H1 (cell line): ENCODE data around the gene DYSF. TPM values are rescaled to one million over a fixed set of nuclear protein-coding genes. Genes with fewer than 3 reads are reported as not detected.

Source experiments
- CTCF ChIA-PET: fragments of 300-600 bp; sonication (Branson Sonifier 250); formaldehyde crosslinking; loops from one replicate; lab custom pipeline; 2021; ENCODE audit not compliant: partially characterized antibody; lab: Charles Lee
- POLR2A ChIA-PET: fragments of 300-600 bp; sonication (Branson Sonifier 250); formaldehyde crosslinking; loops from one replicate; lab custom pipeline; 2021; ENCODE audit warnings: inconsistent platforms; ENCODE audit not compliant: partially characterized antibody; lab: Charles Lee
- DNase-seq, 2 experiments: peaks; one replicate each; pipeline versions ENCODE4 v3.0.0 to v3.0.0-alpha.2; 2010 to 2022; ENCODE audit warnings: low spot score in 2 of 2, low read depth in 1 of 2, mixed read lengths in 1 of 2
- FAIRE-seq: peaks from 2 replicates; lab custom pipeline; 2011; peaks lifted over from hg19 to GRCh38; lab: Jason Lieb, UNC
- H2AFZ ChIP-seq: 2 replicates; pipeline ENCODE4 v1.8.1; 2012; ENCODE audit warnings: low read length, inconsistent platforms
- H2AK5ac ChIP-seq: 2 replicates; pipeline ENCODE4 v1.6.1; 2013; ENCODE audit warnings: low read depth, low read length
- H2BK120ac ChIP-seq: replicated peaks from 2 replicates; pipeline ENCODE3; 2013; ENCODE audit warnings: low read depth, low read length, inconsistent platforms
- H2BK12ac ChIP-seq: 2 replicates; pipeline ENCODE4 v1.6.1; 2013; ENCODE audit warnings: low read depth, low read length
- H2BK15ac ChIP-seq: 2 replicates; pipeline ENCODE4 v1.6.1; 2013; ENCODE audit warnings: low read length
- H2BK20ac ChIP-seq: 2 replicates; pipeline ENCODE4 v1.6.1; 2013; ENCODE audit warnings: low read length
- H2BK5ac ChIP-seq: 2 replicates; pipeline ENCODE4 v1.6.1; 2013; ENCODE audit warnings: low read depth, low read length
- H3K14ac ChIP-seq: 2 replicates; pipeline ENCODE4 v1.6.1; 2013; ENCODE audit warnings: inconsistent platforms; ENCODE audit not compliant: insufficient read length
- H3K18ac ChIP-seq: 2 replicates; pipeline ENCODE4 v1.6.1; 2013; ENCODE audit warnings: low read length; ENCODE audit errors: extremely low read depth
- H3K23ac ChIP-seq: 2 replicates; pipeline ENCODE4 v1.6.1; 2013; ENCODE audit warnings: inconsistent platforms; ENCODE audit not compliant: insufficient read length
- H3K23me2 ChIP-seq: 2 replicates; pipeline ENCODE4 v1.6.1; 2013; ENCODE audit warnings: low read depth, low read length
- H3K27ac ChIP-seq: 2 replicates; pipeline ENCODE4 v1.6.1; 2011; ENCODE audit warnings: low read depth, low read length, inconsistent platforms
- H3K27me3 ChIP-seq, 4 experiments: replicated peaks in 1 of 4; 1 replicate in 1 of 4; 2 replicates in 3 of 4; pipeline versions ENCODE4 v1.6.1 to v1.8.1; 2011 to 2013; ENCODE audit warnings: low read length in 3 of 4, mild to moderate bottlenecking in 3 of 4, inconsistent platforms in 2 of 4, mixed read lengths in 2 of 4, moderate library complexity in 1 of 4; ENCODE audit not compliant: control insufficient read depth in 3 of 4, insufficient read depth in 3 of 4; ENCODE audit errors: extremely low read depth in 1 of 4
- H3K36me3 ChIP-seq, 4 experiments: 2 replicates each; pipeline versions ENCODE4 v1.6.1 to v1.8.1; 2011 to 2013; ENCODE audit warnings: mild to moderate bottlenecking in 4 of 4, low read length in 3 of 4, moderate library complexity in 2 of 4, control low read depth in 1 of 4, inconsistent platforms in 1 of 4; ENCODE audit not compliant: insufficient read depth in 4 of 4, control insufficient read depth in 2 of 4
- H3K4ac ChIP-seq: replicated peaks from 2 replicates; pipeline ENCODE3; 2013; ENCODE audit warnings: low read length, low read depth, mixed read lengths, inconsistent platforms; ENCODE audit not compliant: insufficient read length
- H3K4me1 ChIP-seq, 4 experiments: replicated peaks in 1 of 4; 1 replicate in 1 of 4; 2 replicates in 3 of 4; pipeline versions ENCODE4 v1.6.1 to v1.8.1; 2011 to 2013; ENCODE audit warnings: low read length in 3 of 4, inconsistent platforms in 2 of 4, mixed read lengths in 1 of 4; ENCODE audit not compliant: insufficient read depth in 4 of 4, control insufficient read depth in 3 of 4
- H3K4me2 ChIP-seq, 2 experiments: 2 replicates each; pipeline versions ENCODE4 v1.6.1 to v1.8.1; 2011 to 2013; ENCODE audit warnings: low read depth in 2 of 2, low read length in 2 of 2, control low read depth in 1 of 2, inconsistent platforms in 1 of 2, mild to moderate bottlenecking in 1 of 2; ENCODE audit not compliant: insufficient read depth in 1 of 2
- H3K4me3 ChIP-seq, 4 experiments: fragments of 200-600, 300-600 bp in 1 of 4; sonication (generic), shearing (Covaris generic), sonication (Bioruptor Twin) in 1 of 4; 2 replicates each; pipeline versions ENCODE4 v1.5.1 to v1.8.1; 2011 to 2016; ENCODE audit warnings: low read length in 4 of 4, low read depth in 3 of 4, control low read depth in 2 of 4, inconsistent platforms in 2 of 4, mild to moderate bottlenecking in 2 of 4, mixed read lengths in 1 of 4, moderate library complexity in 1 of 4; ENCODE audit not compliant: insufficient read depth in 2 of 4; ENCODE audit errors: extremely low read depth in 1 of 4
- H3K56ac ChIP-seq: replicated peaks from 2 replicates; pipeline ENCODE3; 2013; ENCODE audit warnings: low read depth, mild to moderate bottlenecking, mixed read lengths, low read length, inconsistent platforms; ENCODE audit not compliant: insufficient read length
- H3K79me1 ChIP-seq: 2 replicates; pipeline ENCODE4 v1.6.1; 2013; ENCODE audit warnings: low read depth, low read length, control low read depth
- H3K79me2 ChIP-seq, 2 experiments: 2 replicates each; pipeline versions ENCODE4 v1.6.1 to v1.8.1; 2012 to 2013; ENCODE audit warnings: low read length in 2 of 2, mild to moderate bottlenecking in 2 of 2, inconsistent platforms in 1 of 2; ENCODE audit not compliant: insufficient read depth in 2 of 2, control insufficient read depth in 1 of 2
- H3K9ac ChIP-seq, 4 experiments: replicated peaks in 1 of 4; 1 replicate in 1 of 4; 2 replicates in 3 of 4; pipeline versions ENCODE4 v1.6.1 to v1.8.1; 2011 to 2013; ENCODE audit warnings: low read depth in 3 of 4, low read length in 3 of 4, control low read depth in 2 of 4, mild to moderate bottlenecking in 2 of 4, moderate library complexity in 2 of 4, inconsistent platforms in 1 of 4; ENCODE audit errors: extremely low read depth in 1 of 4
- H3K9me3 ChIP-seq, 2 experiments: 2 replicates each; pipeline versions ENCODE4 v1.6.1 to v1.8.1; 2012 to 2013; ENCODE audit warnings: mild to moderate bottlenecking in 2 of 2, moderate library complexity in 2 of 2, control low read depth in 1 of 2, inconsistent platforms in 1 of 2, low read depth in 1 of 2, low read length in 1 of 2, mixed read lengths in 1 of 2; ENCODE audit not compliant: insufficient read depth in 2 of 2
- H4K20me1 ChIP-seq, 2 experiments: replicated peaks in 1 of 2; 2 replicates each; pipeline versions ENCODE3 to v1.8.1; 2011 to 2013; ENCODE audit warnings: inconsistent platforms in 2 of 2, low read length in 2 of 2, mild to moderate bottlenecking in 1 of 2; ENCODE audit not compliant: insufficient read depth in 2 of 2, control insufficient read depth in 1 of 2
- H4K5ac ChIP-seq: 2 replicates; pipeline ENCODE4 v1.6.1; 2013; ENCODE audit warnings: low read length, low read depth, mixed read lengths, inconsistent platforms; ENCODE audit not compliant: insufficient read length
- H4K8ac ChIP-seq: 2 replicates; pipeline ENCODE4 v1.8.0; 2013; ENCODE audit warnings: mild to moderate bottlenecking, moderate library complexity, low read length, inconsistent platforms; ENCODE audit not compliant: insufficient read depth; ENCODE audit errors: extremely low read depth
- H4K91ac ChIP-seq: replicated peaks from 2 replicates; pipeline ENCODE3; 2013; ENCODE audit warnings: low read length, mixed read lengths, inconsistent platforms; ENCODE audit not compliant: insufficient read length
- BACH1 ChIP-seq: IDR thresholded peaks from 2 replicates; pipeline ENCODE4 v1.6.1; 2012; ENCODE audit warnings: low read length, improper control_type of control experiment
- BCL11A ChIP-seq, 2 experiments: IDR thresholded peaks; one replicate each; pipeline ENCODE4 v1.6.1; 2011; ENCODE audit warnings: low read depth in 2 of 2, low read length in 2 of 2, mild to moderate bottlenecking in 2 of 2
- BRCA1 ChIP-seq: IDR thresholded peaks from 2 replicates; pipeline ENCODE4 v1.6.1; 2012; ENCODE audit warnings: low read depth, low read length, improper control_type of control experiment
- CTBP2 ChIP-seq: IDR thresholded peaks from 2 replicates; pipeline ENCODE4 v1.7.0; 2011; ENCODE audit warnings: borderline replicate concordance, mild to moderate bottlenecking, moderate library complexity, mixed read lengths, low read length; ENCODE audit not compliant: insufficient read depth, insufficient read length
- CTCF ChIP-seq, 3 experiments: IDR thresholded peaks; 1 replicate in 2 of 3; 2 replicates in 1 of 3; pipeline versions ENCODE4 v1.5.1 to v1.6.1; 2011; ENCODE audit warnings: low read length in 3 of 3, mild to moderate bottlenecking in 3 of 3, inconsistent platforms in 2 of 3, low read depth in 1 of 3, moderate library complexity in 1 of 3; ENCODE audit not compliant: insufficient read depth in 1 of 3; ENCODE audit errors: control extremely low read depth in 1 of 3
- JUN ChIP-seq: IDR thresholded peaks from 2 replicates; pipeline ENCODE4 v1.6.1; 2011; ENCODE audit warnings: low read depth, mild to moderate bottlenecking, improper control_type of control experiment, low read length
- KDM1A ChIP-seq: fragments of 200-600, 300-600 bp; sonication (generic); IDR thresholded peaks from 2 replicates; pipeline ENCODE4 v1.7.1; 2016; ENCODE audit warnings: mild to moderate bottlenecking, low read length, borderline replicate concordance
- KDM4A ChIP-seq: IDR thresholded peaks from one replicate; pipeline ENCODE4 v1.7.1; 2012; ENCODE audit warnings: low read depth, mild to moderate bottlenecking, moderate library complexity, low read length, inconsistent platforms; ENCODE audit not compliant: severe bottlenecking
- MAFK ChIP-seq: IDR thresholded peaks from 2 replicates; pipeline ENCODE4 v1.6.1; 2012; ENCODE audit warnings: low read depth, mild to moderate bottlenecking, improper control_type of control experiment, low read length
- SUZ12 ChIP-seq: fragments of 200-600 bp; sonication (generic); IDR thresholded peaks from 2 replicates; pipeline ENCODE4 v1.6.1; 2012; ENCODE audit warnings: mild to moderate bottlenecking, inconsistent platforms, low read length, moderate library complexity, mixed read lengths
- TBP ChIP-seq: IDR thresholded peaks from 2 replicates; pipeline ENCODE4 v1.6.1; 2011; ENCODE audit warnings: low read depth, low read length, improper control_type of control experiment
- WGBS, 2 experiments: shearing (Covaris generic) in 1 of 2; methylation state at CpG; one replicate each; pipeline versions ENCODE4 v1.1.6 to v1.1.7; 2013 to 2015; ENCODE audit warnings: low lambda C conversion rate in 2 of 2, mixed read lengths in 2 of 2, inconsistent platforms in 1 of 2, low coverage in 1 of 2, missing lambda C conversion rate in 1 of 2; ENCODE audit not compliant: insufficient replicate concordance in 2 of 2, insufficient coverage in 1 of 2, insufficient read length in 1 of 2; ENCODE audit errors: extremely low coverage in 1 of 2, missing lambda C conversion rate in 1 of 2; 5-methylcytosine and 5-hydroxymethylcytosine counted together
- polyA plus RNA-seq, 7 experiments: library from polyadenylated mRNA; depleted of rRNA in 3 of 7; stranded (reverse) in 5 of 7; unstranded in 2 of 7; fragments of >200 nt in 5 of 7; fragments of 200-250 nt in 2 of 7; gene quantifications; 1 replicate in 5 of 7; 2 replicates in 1 of 7; 4 replicates in 1 of 7; pipeline versions ENCODE4 v1.2.1 to v1.2.3, GENCODE V29; 2011 to 2013; ENCODE audit warnings: missing spikeins in 2 of 7, mixed read lengths in 2 of 7
- total RNA-seq: library from RNA; stranded (reverse); fragmentation: NEBNext Ultra II Directional; extraction: Animal tissue kit (Norgen Biotek cat#: 25700); gene quantifications from 2 replicates; pipeline ENCODE4 v1.2.1, GENCODE V29; 2021

Gene DYSF
- total and polyA plus RNA-seq, 2 of the 8 experiments (the other 6 are each of a cell fraction or from before 2014, with no cell fraction given), result 5.8 to 7.1 TPM

GRCh38 chr2:71680925-71681324, 227.6 kb downstream of the DYSF start:
- POLR2A ChIA-PET, result no interaction called here
- H4K5ac ChIP-seq, result no peak overlapping the region
- no peak overlapping the region for H2BK12ac ChIP-seq
- WGBS, 2 experiments, result 90% methylated on average over 6 of the region's 6 CpGs; no CpG with 5 or more reads in 1 of the 2 experiments
- CTCF ChIA-PET, result interaction anchor here (0.8 to 2.7 kb wide), 3 partner anchors 8 to 117 kb away, joined by 3 to 12 read pairs (median 3); no protein-coding TSS in a partner anchor
- H3K79me1 ChIP-seq, result no peaks in the 10 kb centered on the region
- no peak overlapping the region for H3K4me3 ChIP-seq
- H2BK5ac ChIP-seq, result no peak overlapping the region
- no peaks in the 10 kb centered on the region for H3K27me3 ChIP-seq
- no peak overlapping the region for H3K56ac ChIP-seq
- H3K23ac ChIP-seq, result no peak overlapping the region
- no peak overlapping the region for H3K4me2 ChIP-seq
- H4K91ac ChIP-seq, result no peak overlapping the region
- H3K14ac ChIP-seq, result no peak overlapping the region
- peaks cover 2% of the 10 kb centered on the region; the same call in 1 of the 2 replicates for H3K23me2 ChIP-seq
- no peak overlapping the region for H2AFZ ChIP-seq
- no peak overlapping the region for H3K9ac ChIP-seq
- no peaks in the 10 kb centered on the region for H3K4me1 ChIP-seq
- no peaks in the 10 kb centered on the region for H3K9me3 ChIP-seq
- H4K20me1 ChIP-seq, result no peaks in the 10 kb centered on the region
- H3K79me2 ChIP-seq, result no peaks in the 10 kb centered on the region
- no peak overlapping the region for H4K8ac ChIP-seq
- no peak overlapping the region for H2BK120ac ChIP-seq
- H3K4ac ChIP-seq, result no peak overlapping the region
- no peak for FAIRE-seq
- no peaks in the 10 kb centered on the region for H3K36me3 ChIP-seq
- no peak for DNase-seq
- no peak overlapping the region for H2AK5ac ChIP-seq
- H3K18ac ChIP-seq, result no peak overlapping the region
- H2BK20ac ChIP-seq, result no peak overlapping the region
- H3K27ac ChIP-seq, result no peak overlapping the region
- no peak overlapping the region for H2BK15ac ChIP-seq
- no peak for TF ChIP-seq MAFK
- no peak for TF ChIP-seq BACH1
- TF ChIP-seq CTBP2, result no peak
- TF ChIP-seq BRCA1, result no peak
- TF ChIP-seq KDM4A, result no peak
- no peak for TF ChIP-seq BCL11A (IDR thresholded peaks at IDR 0.05; ENCODE audit: low read depth in 2 of 2, low read length in 2 of 2)
- no peak for TF ChIP-seq JUN
- no peak for TF ChIP-seq CTCF (IDR thresholded peaks at IDR 0.05; ENCODE audit: control extremely low read depth in 1 of 3, insufficient read depth in 1 of 3, low read depth in 1 of 3, low read length in 3 of 3)
- no peak for TF ChIP-seq SUZ12
- TF ChIP-seq TBP, result no peak
- no peak for TF ChIP-seq KDM1A
